GM19463 (cell line): Measurements from ENCODE around the gene SLC35F2.
"Not testable (repeated sequence)": the region's sequence is repeated elsewhere in the genome, so short reads cannot be mapped to it uniquely, and the experiment has no call there.

Experiments used
- ATAC-seq: cut with Tn5 transposase; IDR thresholded peaks from one replicate; pipeline ENCODE4 v1.9.1; 2021; ENCODE audit warnings: mild to moderate bottlenecking, moderate library complexity; ENCODE audit not compliant: unreplicated experiment

SLC35F2 gene

DNA sequence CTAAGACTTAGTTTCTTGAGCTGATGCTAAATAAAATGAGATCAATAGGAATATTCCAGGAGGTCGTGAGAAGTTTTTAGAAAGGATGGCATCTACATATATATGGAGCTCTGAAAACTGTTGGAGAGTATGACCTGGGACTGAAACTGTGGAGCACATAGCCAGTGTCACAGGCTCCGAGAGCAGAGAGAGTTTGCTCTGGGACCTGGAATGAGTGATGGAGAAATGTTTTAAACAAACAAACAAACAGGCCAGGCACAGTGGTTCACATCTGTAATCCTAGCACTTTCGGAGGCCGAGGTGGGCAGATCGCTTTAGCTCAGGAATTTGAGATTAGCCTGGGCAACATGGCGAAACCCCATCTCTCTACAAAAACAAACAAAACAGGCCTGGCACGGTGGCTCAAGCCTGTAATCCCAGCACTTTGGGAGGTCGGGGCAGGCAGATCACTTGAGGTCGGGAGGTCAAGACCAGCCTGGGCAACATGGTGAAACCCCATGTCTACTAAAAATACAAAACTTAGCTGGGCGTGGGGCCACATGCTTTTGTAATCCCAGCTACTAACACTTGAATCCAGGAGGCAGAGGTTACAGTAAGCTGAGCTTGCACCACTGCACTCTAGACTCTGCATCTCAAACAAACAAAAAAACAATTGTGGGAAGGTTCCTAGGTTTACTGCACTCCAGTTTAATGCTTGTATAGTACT, 67.1 kb downstream of the SLC35F2 start:
- no peak for ATAC-seq

DNA sequence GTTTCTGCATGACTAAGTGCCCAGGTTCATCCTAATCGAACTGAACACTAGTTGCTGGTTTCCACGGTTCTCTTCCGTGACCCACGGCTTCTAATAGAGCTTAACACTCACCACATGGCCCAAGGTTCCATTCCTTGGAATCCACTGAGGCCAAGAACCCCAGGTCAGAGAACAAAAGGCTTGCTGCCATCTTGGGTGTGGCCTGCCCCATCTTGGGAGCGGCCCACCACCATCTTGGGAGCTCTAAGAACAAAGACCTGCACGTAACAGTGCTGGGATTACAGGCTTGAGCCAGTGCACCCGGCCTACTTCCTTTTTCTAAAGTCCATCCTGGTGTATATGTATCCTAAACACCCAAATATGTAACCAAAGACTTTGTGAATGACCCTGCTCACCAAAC, 68.8 kb downstream of the SLC35F2 start:
- ATAC-seq, result no peak

DNA sequence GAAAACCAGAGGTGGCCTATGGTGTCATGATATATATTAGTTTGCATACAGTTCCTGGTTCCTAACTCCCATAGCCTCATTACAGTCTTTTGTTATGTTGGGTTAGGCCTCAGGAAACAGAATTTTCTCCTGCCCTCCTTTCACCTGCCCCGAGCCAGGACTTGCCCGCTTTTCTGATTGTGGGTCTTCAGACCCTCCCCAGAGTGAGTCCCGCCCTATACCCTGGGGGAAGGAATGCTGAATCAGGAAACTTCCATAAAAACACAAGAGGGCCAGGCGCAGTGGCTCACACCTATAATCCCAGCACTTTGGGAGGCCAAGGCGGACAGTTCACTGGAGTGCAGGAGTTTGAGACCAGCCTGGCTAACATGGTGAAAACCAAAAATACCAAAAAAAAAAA, 70.9 kb downstream of the SLC35F2 start:
- ATAC-seq, result no peak

- ATAC-seq, result no peak
These were observed 73.2 kb downstream of the SLC35F2 start for GRCh38 chr11:107785401-107785800.

- no peak for ATAC-seq
These were observed 75.5 kb downstream of the SLC35F2 start for GRCh38 chr11:107783121-107783520.

DNA sequence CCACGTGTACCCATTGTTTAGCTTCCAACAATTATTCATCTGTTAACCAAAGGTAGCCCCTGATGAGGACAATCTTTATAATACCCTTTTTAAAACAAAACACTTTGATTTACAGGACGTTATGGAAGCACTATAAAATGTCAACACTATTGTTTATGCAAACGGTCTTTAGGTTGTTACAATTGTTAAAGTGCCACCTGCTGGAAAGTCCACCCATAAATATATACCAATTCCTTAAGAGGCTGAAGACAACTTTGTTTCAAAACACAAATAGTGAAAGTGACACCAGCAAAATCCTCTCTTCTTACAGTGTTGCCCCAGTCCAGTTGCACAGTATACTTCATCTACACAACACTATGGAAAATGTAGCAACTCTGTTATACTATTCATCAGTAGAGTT, 77.8 kb downstream of the SLC35F2 start:
- no peak for ATAC-seq

DNA sequence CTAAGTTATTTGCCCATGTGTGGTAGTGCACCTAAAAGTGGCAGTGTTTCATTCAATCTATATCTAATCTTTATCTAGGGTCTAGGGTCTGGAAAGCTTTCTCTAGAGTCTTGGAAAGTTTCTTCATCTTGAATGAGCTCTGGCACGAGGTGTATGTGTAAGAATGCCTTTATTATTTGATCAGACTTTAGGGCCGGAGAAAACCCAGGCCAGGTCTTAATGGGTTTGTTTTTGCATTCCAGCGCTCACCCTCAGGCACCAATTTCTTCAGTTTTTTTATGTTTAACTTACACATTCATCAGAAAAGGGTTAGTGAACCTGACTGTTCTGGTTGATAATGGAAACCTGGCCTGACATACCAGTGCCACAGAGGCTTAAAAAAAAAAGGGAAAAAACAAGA, 78.5 kb downstream of the SLC35F2 start:
- no peak for ATAC-seq

GRCh38 chr11:107778839-107779517, 79.6 kb downstream of the SLC35F2 start:
- ATAC-seq, result no peak

DNA sequence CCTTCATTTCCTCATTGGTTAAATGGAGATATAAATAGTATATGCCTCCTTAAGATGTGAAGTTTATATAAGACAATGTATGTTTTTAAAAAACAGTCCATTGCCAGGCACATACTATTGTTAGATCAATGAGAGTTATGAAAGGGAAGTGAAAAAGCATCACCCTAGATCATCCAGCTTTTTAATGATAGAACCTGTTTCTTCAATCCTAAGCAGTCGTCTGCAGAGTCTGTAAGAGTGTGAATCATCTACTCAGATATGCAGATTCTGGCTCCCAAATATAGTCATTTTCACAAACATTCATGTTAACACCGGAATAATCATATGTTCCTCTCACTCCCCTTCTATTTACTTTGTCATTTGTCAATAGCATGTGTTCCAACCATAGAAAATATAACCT, 81.5 kb downstream of the SLC35F2 start:
- no peak for ATAC-seq

- ATAC-seq, result no peak
These were observed 82.5 kb downstream of the SLC35F2 start for GRCh38 chr11:107776062-107776461.

DNA sequence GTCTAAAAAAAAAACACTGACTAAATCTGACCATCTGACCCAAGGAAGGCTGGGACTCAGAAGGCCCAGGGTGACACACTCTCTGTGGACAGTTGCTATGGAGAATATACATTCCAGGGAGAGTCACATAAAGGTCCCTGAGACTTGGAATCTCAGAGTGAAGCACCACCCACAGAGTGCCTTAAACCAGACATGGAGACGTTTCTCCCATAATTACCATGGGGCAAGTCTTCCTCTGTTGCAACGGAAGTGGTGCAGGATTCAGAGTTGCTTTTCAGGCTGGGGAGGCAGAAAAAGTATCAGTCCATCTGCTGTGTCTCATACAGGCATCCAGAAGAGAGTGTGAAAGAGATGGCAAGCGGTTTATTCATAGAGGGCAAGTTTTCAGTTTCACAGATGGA, 88.0 kb downstream of the SLC35F2 start:
- ATAC-seq, result no peak

DNA sequence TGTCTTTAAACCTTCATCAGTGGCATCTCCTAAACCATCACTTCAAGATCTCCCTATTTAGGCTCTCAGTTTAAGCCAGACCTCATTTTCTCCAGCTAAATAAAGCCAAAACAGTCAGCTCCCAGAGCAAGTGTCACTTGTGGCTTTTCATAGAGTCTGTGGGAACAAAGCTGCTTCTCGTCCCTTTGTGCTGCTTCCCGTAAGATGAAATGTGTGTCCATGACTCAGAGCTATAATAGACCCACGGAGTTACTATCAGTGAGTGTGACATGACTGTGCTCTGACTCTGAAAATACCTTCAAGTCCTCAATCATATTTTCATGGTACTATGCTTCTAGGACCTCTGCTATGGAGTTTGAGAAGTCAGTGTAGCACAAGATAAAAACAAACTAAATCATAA, 89.4 kb downstream of the SLC35F2 start:
- no peak for ATAC-seq

DNA sequence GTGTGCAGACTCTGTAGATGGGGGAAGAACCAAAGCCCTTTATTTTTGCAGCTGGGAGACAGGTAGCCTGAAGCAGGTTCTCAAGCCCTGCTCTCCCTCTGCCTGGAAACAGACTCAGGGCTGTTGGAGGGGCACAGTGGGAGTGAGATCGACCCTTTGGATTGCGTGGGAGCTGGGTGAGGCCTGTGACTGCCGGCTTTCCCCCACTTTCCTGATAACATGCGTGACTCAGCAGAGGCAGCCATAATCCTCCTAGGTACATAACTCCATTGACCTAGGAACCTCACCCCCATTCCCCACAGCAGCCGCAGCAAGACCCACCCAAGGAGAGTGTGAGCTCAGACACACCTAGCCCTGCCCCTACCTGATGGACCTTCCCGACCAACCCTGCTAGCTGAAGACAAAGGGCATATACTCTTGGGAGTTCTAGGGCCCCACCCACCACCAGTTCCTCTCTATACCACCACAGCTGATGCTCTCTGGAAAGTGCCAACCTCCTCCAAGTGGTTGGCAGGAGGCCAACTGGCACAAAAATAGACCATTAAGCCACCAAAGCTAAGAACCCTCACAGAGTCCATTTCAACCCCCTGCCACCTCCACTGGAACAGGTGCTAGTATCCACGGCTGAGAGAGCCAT, 99.8 kb downstream of the SLC35F2 start:
- not testable (repeated sequence) for ATAC-seq

- ATAC-seq, result no peak
These were observed 100.9 kb downstream of the SLC35F2 start for GRCh38 chr11:107757661-107758060.

DNA sequence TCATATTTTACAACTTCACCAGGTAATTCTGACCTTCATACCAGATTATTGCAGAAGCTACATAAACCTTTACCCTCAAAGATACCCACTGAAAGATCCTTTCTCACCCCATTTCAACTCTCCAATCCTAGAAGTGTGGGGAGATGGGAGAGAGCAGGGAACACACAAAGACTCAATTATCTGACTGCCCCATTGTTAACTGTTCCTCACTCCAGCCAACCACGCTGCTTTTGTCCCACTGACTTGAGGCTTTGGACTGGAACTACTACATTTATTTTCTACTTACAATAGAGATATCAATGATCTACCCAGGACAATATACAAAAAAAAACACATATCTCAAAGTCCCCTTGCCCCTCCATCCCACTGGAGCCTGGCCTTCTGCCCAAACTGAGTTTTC, 102.0 kb downstream of the SLC35F2 start:
- no peak for ATAC-seq

DNA sequence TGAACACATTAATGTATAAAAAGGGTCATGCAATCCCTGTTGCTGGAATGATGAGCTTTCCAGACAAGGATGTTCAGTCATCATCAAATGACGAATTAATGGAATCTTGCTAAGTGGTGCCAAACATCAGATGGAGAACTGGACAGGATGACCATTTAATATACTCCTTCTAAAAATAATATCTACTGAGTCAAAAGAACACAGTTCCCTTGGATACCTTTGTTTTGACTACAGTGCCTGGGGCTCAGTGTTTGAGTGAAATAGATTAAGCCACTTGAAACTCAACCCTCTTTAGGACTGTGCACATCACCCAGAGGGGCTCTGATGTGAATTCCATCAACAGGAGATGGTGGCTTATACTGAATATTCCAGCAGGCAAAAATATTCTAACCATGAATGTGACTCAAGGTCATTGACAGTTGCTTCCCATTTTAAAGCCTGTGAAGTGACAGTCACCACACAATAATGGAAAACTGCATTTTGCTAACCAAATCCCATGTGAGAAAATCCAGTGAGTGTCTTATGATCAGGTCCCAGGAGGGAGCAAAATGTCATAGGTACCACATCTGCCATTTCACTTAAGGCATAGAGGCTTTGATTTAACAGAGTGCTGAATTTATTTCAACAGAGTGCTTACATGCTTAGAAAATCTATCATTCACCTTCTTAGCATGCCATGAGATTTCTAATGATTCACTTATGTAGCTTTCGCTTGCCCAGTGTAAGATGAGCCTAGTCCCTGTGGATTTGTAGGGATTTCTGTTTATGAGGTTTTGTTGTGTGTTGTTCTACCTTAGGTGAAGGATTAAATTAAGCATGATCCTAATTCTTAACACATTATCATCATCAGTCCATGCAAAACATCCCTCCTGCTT, 105.4 kb downstream of the SLC35F2 start:
- ATAC-seq, result no peak

GRCh38 chr11:107752508-107752907, 106.1 kb downstream of the SLC35F2 start:
- ATAC-seq, result no peak

DNA sequence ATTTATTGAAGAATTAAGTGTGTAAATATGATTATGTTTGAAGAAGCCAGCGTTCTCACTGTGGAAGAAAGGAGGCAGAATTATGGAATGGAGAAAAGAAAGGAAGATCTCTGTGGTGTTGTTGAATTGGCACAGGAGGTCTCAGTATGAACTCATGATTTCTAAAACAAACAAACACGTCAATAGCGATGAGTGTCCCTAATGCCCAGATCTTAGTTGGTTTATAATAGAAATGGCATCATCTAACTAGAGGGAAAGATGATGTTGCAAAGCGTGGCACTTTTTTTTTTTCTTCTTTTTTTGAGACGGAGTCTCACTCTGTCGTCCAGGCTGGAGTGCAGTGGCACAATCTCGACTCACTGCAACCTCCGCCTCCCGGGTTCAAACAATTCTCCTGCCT, 107.5 kb downstream of the SLC35F2 start:
- no peak for ATAC-seq

DNA sequence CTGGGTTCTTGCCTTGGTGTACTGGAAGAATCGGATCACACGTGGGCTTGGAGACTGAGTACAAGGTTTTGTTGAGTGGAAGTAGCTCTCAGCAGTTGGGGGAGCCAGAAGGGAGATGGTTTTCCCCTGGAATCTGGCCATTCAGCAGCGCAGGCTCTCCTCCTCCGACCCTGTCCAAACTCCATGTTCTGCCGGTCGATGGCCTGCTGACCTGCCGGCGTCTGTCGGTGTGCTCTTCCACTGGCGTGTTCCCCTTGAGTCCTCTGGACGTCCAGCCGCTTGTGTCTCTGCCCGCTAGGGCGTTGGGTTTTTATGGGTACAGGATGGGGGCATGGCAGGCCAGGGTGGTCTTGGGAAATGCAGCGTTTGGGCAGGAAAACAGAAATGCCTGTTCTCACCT, 108.3 kb downstream of the SLC35F2 start:
- no peak for ATAC-seq

DNA sequence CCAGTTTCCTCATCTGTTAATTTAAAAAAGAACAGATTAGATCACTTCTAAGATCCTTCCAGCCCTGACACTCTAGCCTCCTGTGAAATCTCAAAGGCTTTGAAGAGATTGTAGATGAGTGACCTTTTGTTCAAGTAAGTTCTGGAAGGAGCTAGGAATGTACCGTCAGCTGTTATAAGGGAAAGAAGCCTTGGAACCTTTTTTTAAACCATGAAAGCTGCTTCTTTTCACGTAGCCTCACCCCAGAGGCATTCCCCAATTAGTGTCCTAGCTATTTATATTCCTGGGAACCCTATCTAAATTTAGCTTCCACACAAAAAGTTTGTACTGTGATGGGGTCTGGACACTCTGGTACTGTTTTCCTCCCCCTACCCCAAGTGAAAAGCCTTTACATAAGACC, 111.0 kb downstream of the SLC35F2 start:
- ATAC-seq, result no peak

GRCh38 chr11:107744736-107745135, 113.9 kb downstream of the SLC35F2 start:
- no peak for ATAC-seq
